SU-DHL-6 (cell line): ENCODE data around the gene TFEB.

Source experiments
- H2AFZ ChIP-seq: fragments of 200-600 bp; sonication (generic); 2 replicates; pipeline ENCODE4 v1.6.1; 2014; ENCODE audit warnings: low read depth, mild to moderate bottlenecking, moderate library complexity, mixed read lengths, antibody characterized with exemption, low read length; ENCODE audit not compliant: severe bottlenecking
- H3F3A ChIP-seq: fragments of 200-600 bp; shearing (Covaris generic); 2 replicates; pipeline ENCODE4 v1.6.0; 2016; ENCODE audit warnings: antibody characterized with exemption, mild to moderate bottlenecking; ENCODE audit not compliant: insufficient read depth
- H3K27ac ChIP-seq: fragments of 200-600 bp; sonication (generic); 2 replicates; pipeline ENCODE4 v1.5.1; 2016; ENCODE audit warnings: low read depth, mild to moderate bottlenecking, low read length, moderate library complexity, mixed read lengths
- H3K27me3 ChIP-seq: fragments of 200-600 bp; sonication (generic), shearing (Covaris generic); 2 replicates; pipeline ENCODE4 v1.6.0; 2014; ENCODE audit warnings: mild to moderate bottlenecking, low read length
- H3K36me3 ChIP-seq: fragments of 200-600 bp; sonication (generic); 2 replicates; pipeline ENCODE4 v1.6.1; 2014; ENCODE audit warnings: mild to moderate bottlenecking, low read length, mixed read lengths
- H3K4me2 ChIP-seq: fragments of 300-600, 200-600 bp; shearing (Covaris generic), sonication (generic); 2 replicates; pipeline ENCODE4 v1.6.0; 2014; ENCODE audit warnings: low read length, low read depth, mild to moderate bottlenecking; ENCODE audit not compliant: poor library complexity, severe bottlenecking
- H3K4me3 ChIP-seq: fragments of 200-600 bp; sonication (generic); 2 replicates; pipeline ENCODE4 v1.5.1; 2014; ENCODE audit warnings: antibody characterized with exemption, low read length, mild to moderate bottlenecking, mixed read lengths; ENCODE audit not compliant: insufficient read depth, poor library complexity, severe bottlenecking
- H3K79me2 ChIP-seq: fragments of 200-600 bp; sonication (generic); 2 replicates; pipeline ENCODE4 v1.6.1; 2014; ENCODE audit warnings: mild to moderate bottlenecking, low read length, moderate library complexity; ENCODE audit not compliant: insufficient read depth
- H3K9ac ChIP-seq: fragments of 200-600 bp; sonication (generic); 2 replicates; pipeline ENCODE4 v1.7.0; 2014; ENCODE audit warnings: mild to moderate bottlenecking, low read length
- H3K9me2 ChIP-seq: fragments of 200-600 bp; sonication (generic); replicated peaks from 2 replicates; pipeline ENCODE4 v1.6.1; 2014; ENCODE audit warnings: low read length; ENCODE audit not compliant: insufficient read depth
- H3K9me3 ChIP-seq: fragments of 200-600 bp; sonication (generic); 2 replicates; pipeline ENCODE4 v1.6.1; 2014; ENCODE audit warnings: low read length, mixed read lengths; ENCODE audit not compliant: insufficient read depth
- H4K20me1 ChIP-seq: fragments of 200-600 bp; sonication (generic); 2 replicates; pipeline ENCODE4 v1.6.1; 2014; ENCODE audit warnings: low read depth, mild to moderate bottlenecking, antibody characterized with exemption, low read length, moderate library complexity, mixed read lengths
- CTCF ChIP-seq: fragments of 200-600 bp; sonication (generic); IDR thresholded peaks from one replicate; pipeline ENCODE4 v1.5.1; 2017; ENCODE audit warnings: antibody characterized with exemption, mild to moderate bottlenecking, low read length, moderate library complexity; ENCODE audit not compliant: insufficient read depth, poor library complexity, severe bottlenecking
- EZH2phosphoT487 ChIP-seq: fragments of 200-600 bp; sonication (generic), shearing (Covaris generic); conservative IDR thresholded peaks from 2 replicates; pipeline ENCODE4 v1.6.1; 2018; ENCODE audit warnings: mild to moderate bottlenecking, antibody characterized with exemption, low read length, moderate library complexity, mixed read lengths

Gene TFEB

GRCh38 chr6:41657131-41658094, 78.0 kb downstream of the TFEB start:
- H2AFZ ChIP-seq: no peak overlapping the region

GRCh38 chr6:41656002-41656691, 79.3 kb downstream of the TFEB start:
- H3K9ac ChIP-seq: no peak overlapping the region
- no peaks in the 10 kb centered on the region for H4K20me1 ChIP-seq
- no peaks in the 10 kb centered on the region for H3F3A ChIP-seq
- no peaks in the 10 kb centered on the region for H3K79me2 ChIP-seq
- TF ChIP-seq CTCF: no peak
- no peak for TF ChIP-seq EZH2phosphoT487
- H3K27me3 ChIP-seq: no peaks in the 10 kb centered on the region
- no peaks in the 10 kb centered on the region for H3K9me3 ChIP-seq
- no peaks in the 10 kb centered on the region for H3K9me2 ChIP-seq
- H3K4me2 ChIP-seq: no peak overlapping the region
- no peak overlapping the region for H3K4me3 ChIP-seq
- H3K36me3 ChIP-seq: no peaks in the 10 kb centered on the region
- H3K27ac ChIP-seq: no peak overlapping the region
- no peak overlapping the region for H2AFZ ChIP-seq

More at GRCh38 chr6:41657131-41658094, 78.0 kb downstream of the TFEB start:
- H3K4me2 ChIP-seq: no peak overlapping the region
- no peak overlapping the region for H3K9ac ChIP-seq
- H3K36me3 ChIP-seq: no peaks in the 10 kb centered on the region
- no peaks in the 10 kb centered on the region for H3K9me2 ChIP-seq
- no peaks in the 10 kb centered on the region for H3F3A ChIP-seq
- no peak for TF ChIP-seq CTCF
- TF ChIP-seq EZH2phosphoT487: no peak
- H3K27me3 ChIP-seq: no peaks in the 10 kb centered on the region
- H3K4me3 ChIP-seq: no peak overlapping the region
- H3K79me2 ChIP-seq: no peaks in the 10 kb centered on the region
- no peaks in the 10 kb centered on the region for H3K9me3 ChIP-seq
- H4K20me1 ChIP-seq: no peaks in the 10 kb centered on the region
- no peak overlapping the region for H3K27ac ChIP-seq

GRCh38 chr6:41655646-41656001, 79.8 kb downstream of the TFEB start:
- TF ChIP-seq EZH2phosphoT487 (no peak), CTCF (no peak)
- H3K4me2 ChIP-seq: no peak overlapping the region
- no peak overlapping the region for H3K9ac ChIP-seq
- no peaks in the 10 kb centered on the region for H3K9me2 ChIP-seq
- H2AFZ ChIP-seq: no peak overlapping the region
- H3K36me3 ChIP-seq: no peaks in the 10 kb centered on the region
- no peaks in the 10 kb centered on the region for H3F3A ChIP-seq
- H3K27ac ChIP-seq: no peak overlapping the region
- no peaks in the 10 kb centered on the region for H3K9me3 ChIP-seq
- H3K4me3 ChIP-seq: no peak overlapping the region
- H4K20me1 ChIP-seq: no peaks in the 10 kb centered on the region
- no peaks in the 10 kb centered on the region for H3K79me2 ChIP-seq
- no peaks in the 10 kb centered on the region for H3K27me3 ChIP-seq
